Hepatocyte (in vitro differentiated cells): Measurements from ENCODE around the gene ARHGAP22.

ENCODE experiments used
- EZH2 ChIP-seq: fragments of 200-600 bp; sonication (generic); IDR thresholded peaks from 2 replicates; pipeline ENCODE4 v1.6.1; 2016; ENCODE audit warnings: antibody characterized with exemption, mild to moderate bottlenecking, borderline replicate concordance
- EZH2phosphoT487 ChIP-seq: fragments of 200-600 bp; sonication (generic); IDR thresholded peaks from one replicate; pipeline ENCODE4 v1.6.1; 2018; ENCODE audit warnings: antibody characterized with exemption, mild to moderate bottlenecking, low read depth, moderate library complexity; ENCODE audit not compliant: unreplicated experiment, severe bottlenecking

DNA sequence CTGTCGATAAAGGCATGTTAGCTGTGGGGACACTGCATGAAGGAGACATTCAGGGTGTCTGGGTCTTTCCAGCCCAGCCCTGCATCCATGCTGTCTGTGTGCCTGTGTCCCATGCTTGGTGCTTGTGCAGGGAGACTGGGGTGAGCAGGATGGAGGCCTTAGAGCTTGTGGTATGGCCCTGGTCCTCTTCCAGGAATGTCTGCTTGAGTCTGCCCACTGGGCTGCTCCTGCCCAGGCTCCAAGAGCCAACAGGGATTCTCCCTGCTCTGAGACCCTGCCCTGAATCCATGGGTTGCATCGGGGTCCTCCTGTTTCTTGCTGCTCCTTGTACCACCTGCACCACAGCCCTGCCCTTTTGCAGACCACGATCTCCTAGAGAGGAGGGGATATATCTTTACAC, 31.4 kb upstream of the ARHGAP22 start:
- TF ChIP-seq EZH2 (no peak), EZH2phosphoT487 (no peak)
